CD4-positive, alpha-beta T cell (primary cell): ENCODE measurements around the gene FNDC3B. TPM values are rescaled to one million over a fixed set of nuclear protein-coding genes. Genes with fewer than 3 reads are reported as not detected.

ENCODE experiments used
- ATAC-seq: fragments of 200-7000 bp; cut with Tn5 transposase; one replicate; pipeline ENCODE4 v1.10.0; 2022; ENCODE audit warnings: mild to moderate bottlenecking; ENCODE audit not compliant: poor library complexity
- CTCF ChIA-PET: fragments of 350-600 bp; sonication (Branson Sonifier 250); formaldehyde crosslinking; loops from one replicate; lab custom pipeline; 2021; ENCODE audit warnings: antibody characterized with exemption, inconsistent platforms; lab: Charles Lee
- POLR2A ChIA-PET: fragments of 350-600 bp; sonication (Branson Sonifier 250); formaldehyde crosslinking; loops from one replicate; lab custom pipeline; 2021; ENCODE audit warnings: antibody characterized with exemption, inconsistent platforms; lab: Charles Lee
- DNase-seq, 14 experiments: peaks; one replicate each; pipeline ENCODE4 v3.0.0-alpha.2; 2013 to 2020; ENCODE audit warnings: mixed read lengths in 2 of 14
- H3K27ac ChIP-seq, 2 donors: one replicate each; pipeline versions ENCODE4 v1.5.1 to v1.7.0; 2013; ENCODE audit warnings: low read length in 2 of 2, low read depth in 1 of 2, mild to moderate bottlenecking in 1 of 2
- H3K27me3 ChIP-seq, 2 experiments: 1 replicate in 1 of 2; 2 replicates in 1 of 2; pipeline versions ENCODE4 v1.6.1 to v1.7.0; 2013; ENCODE audit warnings: low read length in 2 of 2, control low read depth in 1 of 2, mild to moderate bottlenecking in 1 of 2, moderate library complexity in 1 of 2; ENCODE audit not compliant: insufficient read depth in 2 of 2, control insufficient read depth in 1 of 2
- H3K36me3 ChIP-seq: one replicate; pipeline ENCODE4 v1.6.1; 2013; ENCODE audit warnings: low read length, control low read depth; ENCODE audit not compliant: insufficient read depth
- H3K4me1 ChIP-seq: one replicate; pipeline ENCODE4 v1.6.1; 2013; ENCODE audit warnings: low read length, control low read depth; ENCODE audit not compliant: insufficient read depth
- H3K4me3 ChIP-seq: one replicate; pipeline ENCODE4 v1.5.1; 2013; ENCODE audit warnings: mild to moderate bottlenecking, low read length, moderate library complexity
- H3K9me3 ChIP-seq, 2 experiments: 1 replicate in 1 of 2; 2 replicates in 1 of 2; pipeline versions ENCODE4 v1.6.1 to v1.7.0; 2013; ENCODE audit warnings: low read length in 2 of 2, mild to moderate bottlenecking in 2 of 2, control low read depth in 1 of 2, moderate library complexity in 1 of 2; ENCODE audit not compliant: control insufficient read depth in 1 of 2, insufficient read depth in 1 of 2
- H3K27ac Mint-ChIP-seq: one replicate; pipeline ENCODE4 v1.8.0; 2020; ENCODE audit warnings: mixed read lengths
- H3K27me3 Mint-ChIP-seq: one replicate; pipeline ENCODE4 v1.8.0; 2021; ENCODE audit warnings: mixed read lengths
- H3K36me3 Mint-ChIP-seq: one replicate; pipeline ENCODE4 v1.8.0; 2021; ENCODE audit warnings: low read depth, mixed read lengths
- H3K4me1 Mint-ChIP-seq: one replicate; pipeline ENCODE4 v1.8.0; 2021; ENCODE audit warnings: low read depth, mixed read lengths
- H3K4me3 Mint-ChIP-seq: one replicate; pipeline ENCODE4 v1.8.0; 2020; ENCODE audit warnings: mild to moderate bottlenecking, mixed read lengths
- H3K9me3 Mint-ChIP-seq: one replicate; pipeline ENCODE4 v1.8.0; 2020; ENCODE audit warnings: mixed read lengths
- intact Hi-C, 2 experiments: fragments of 100-400 bp; cut with DNase I in 1 of 2; cut with micrococcal nuclease in 1 of 2; formaldehyde crosslinking; loops; one replicate each; pipeline versions ENCODE4 v1.15.1 to v1.9.0; 2023 to 2025; cut with DNase I, micrococcal nuclease
- total RNA-seq, 174 experiments: library from RNA in 2 of 174; stranded (reverse) in 2 of 174; gene quantifications; one replicate each; pipeline ENCODE4 v1.2.3 and lab custom pipeline; 2021 to 2026
- TF ChIP-seq, protein P1 (sequence below): fragments of 200-600 bp; IDR thresholded peaks from one replicate; pipeline ENCODE4 v1.8.0; 2022; ENCODE audit warnings: antibody characterized with exemption, mild to moderate bottlenecking

FNDC3B gene
- total RNA-seq, 2 experiments from 2014 or later: 26.1 to 28.7 TPM

DNA sequence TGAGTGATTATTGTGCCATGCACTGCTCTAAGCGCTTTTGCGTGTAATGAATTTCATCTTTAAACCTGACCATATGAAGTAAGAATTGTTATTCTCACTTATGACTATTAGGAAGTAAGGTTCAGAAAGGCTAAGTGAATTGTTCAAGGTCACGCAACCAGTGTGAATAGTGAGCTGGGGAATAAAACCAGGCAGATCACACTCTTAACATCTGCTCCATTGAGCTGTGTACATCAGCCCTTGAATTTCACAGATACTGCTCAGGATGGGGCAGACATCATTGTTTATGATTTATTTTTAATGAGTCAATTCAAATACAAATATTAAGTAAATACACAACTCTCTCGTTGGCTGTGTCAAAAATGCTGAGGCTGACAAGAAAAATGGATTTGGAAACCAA lies 184.5 kb downstream of the FNDC3B start:
- Histone ChIP-seq H3K36me3 (peaks cover 8% of the 10 kb centered on the region), H3K27ac (no peak overlapping the region), H3K4me1 (no peaks in the 10 kb centered on the region), H3K4me3 (no peak overlapping the region), H3K9me3 (no peaks in the 10 kb centered on the region), H3K27me3 (no peaks in the 10 kb centered on the region)
- intact Hi-C loops: no loop called here
- DNase-seq (no peak), ATAC-seq (no peak)
- Mint-ChIP-seq H3K27ac (no peak overlapping the region), H3K36me3 (peaks cover 10% of the 10 kb centered on the region), H3K4me1 (peaks cover 6% of the 10 kb centered on the region), H3K9me3 (no peaks in the 10 kb centered on the region), H3K4me3 (no peak overlapping the region), H3K27me3 (no peaks in the 10 kb centered on the region)
- POLR2A ChIA-PET: no interaction called here
- CTCF ChIA-PET: no interaction called here
- TF ChIP-seq, protein P1, sequence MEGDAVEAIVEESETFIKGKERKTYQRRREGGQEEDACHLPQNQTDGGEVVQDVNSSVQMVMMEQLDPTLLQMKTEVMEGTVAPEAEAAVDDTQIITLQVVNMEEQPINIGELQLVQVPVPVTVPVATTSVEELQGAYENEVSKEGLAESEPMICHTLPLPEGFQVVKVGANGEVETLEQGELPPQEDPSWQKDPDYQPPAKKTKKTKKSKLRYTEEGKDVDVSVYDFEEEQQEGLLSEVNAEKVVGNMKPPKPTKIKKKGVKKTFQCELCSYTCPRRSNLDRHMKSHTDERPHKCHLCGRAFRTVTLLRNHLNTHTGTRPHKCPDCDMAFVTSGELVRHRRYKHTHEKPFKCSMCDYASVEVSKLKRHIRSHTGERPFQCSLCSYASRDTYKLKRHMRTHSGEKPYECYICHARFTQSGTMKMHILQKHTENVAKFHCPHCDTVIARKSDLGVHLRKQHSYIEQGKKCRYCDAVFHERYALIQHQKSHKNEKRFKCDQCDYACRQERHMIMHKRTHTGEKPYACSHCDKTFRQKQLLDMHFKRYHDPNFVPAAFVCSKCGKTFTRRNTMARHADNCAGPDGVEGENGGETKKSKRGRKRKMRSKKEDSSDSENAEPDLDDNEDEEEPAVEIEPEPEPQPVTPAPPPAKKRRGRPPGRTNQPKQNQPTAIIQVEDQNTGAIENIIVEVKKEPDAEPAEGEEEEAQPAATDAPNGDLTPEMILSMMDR: no peak

GRCh38 chr3:172224560-172225214 lies 185.3 kb downstream of the FNDC3B start:
- CTCF ChIA-PET: no interaction called here
- H3K36me3 Mint-ChIP-seq: peaks cover 18% of the 10 kb centered on the region
- ATAC-seq (no peak), DNase-seq (no peak)
- Histone ChIP-seq H3K4me1 (no peaks in the 10 kb centered on the region), H3K36me3 (peaks cover 8% of the 10 kb centered on the region), H3K27me3 (no peaks in the 10 kb centered on the region), H3K4me3 (no peak overlapping the region), H3K27ac (no peak overlapping the region), H3K9me3 (no peaks in the 10 kb centered on the region)
- intact Hi-C loops: no loop called here
- no peaks in the 10 kb centered on the region for H3K9me3 Mint-ChIP-seq
- H3K27ac Mint-ChIP-seq: no peak overlapping the region
- TF ChIP-seq, protein P1: no peak
- H3K4me3 Mint-ChIP-seq: no peak overlapping the region
- no peaks in the 10 kb centered on the region for H3K4me1 Mint-ChIP-seq
- POLR2A ChIA-PET: no interaction called here
- no peaks in the 10 kb centered on the region for H3K27me3 Mint-ChIP-seq

- Mint-ChIP-seq H3K27me3 (no peaks in the 10 kb centered on the region), H3K4me1 (no peaks in the 10 kb centered on the region), H3K9me3 (no peaks in the 10 kb centered on the region), H3K36me3 (peaks cover 18% of the 10 kb centered on the region), H3K27ac (no peak overlapping the region), H3K4me3 (no peak overlapping the region)
- intact Hi-C loops: no loop called here
- ATAC-seq (no peak), DNase-seq (no peak)
- POLR2A ChIA-PET: no interaction called here
- H3K9me3 ChIP-seq: no peaks in the 10 kb centered on the region
- CTCF ChIA-PET: no interaction called here
- no peaks in the 10 kb centered on the region for H3K27me3 ChIP-seq
- no peak overlapping the region for H3K27ac ChIP-seq
- H3K4me1 ChIP-seq: no peaks in the 10 kb centered on the region
- peaks cover 8% of the 10 kb centered on the region for H3K36me3 ChIP-seq
- no peak overlapping the region for H3K4me3 ChIP-seq
- TF ChIP-seq, protein P1: no peak
These were observed 185.9 kb downstream of the FNDC3B start for GRCh38 chr3:172225215-172225707.
